Esophagus squamous epithelium (tissue), 4 donors: ENCODE data around the gene OR5A2.

Experiments
- CTCF ChIP-seq, 6 experiments: fragments of 450-650 bp in 4 of 6; fragments of 200-600 bp in 2 of 6; sonication (generic) in 2 of 6; IDR thresholded peaks; one replicate each; pipeline ENCODE4 v1.5.1; 2016 to 2019; ENCODE audit warnings: antibody characterized with exemption in 6 of 6, mild to moderate bottlenecking in 4 of 6, moderate library complexity in 4 of 6
- POLR2A ChIP-seq, 4 donors: fragments of 450-650 bp; IDR thresholded peaks; one replicate each; pipeline ENCODE4 v1.6.1; 2017; ENCODE audit warnings: antibody characterized with exemption in 4 of 4, mild to moderate bottlenecking in 4 of 4, moderate library complexity in 3 of 4

- TF ChIP-seq POLR2A (IDR thresholded peaks at IDR 0.05) = no peak
- TF ChIP-seq CTCF (IDR thresholded peaks at IDR 0.05) = no peak
Observed at GRCh38 chr11:59416613-59417012, 9.6 kb downstream of the OR5A2 start.
